HG02798 (cell line): ENCODE results near the gene FUT8.
A peak's percentile ranks its signal among the peaks of the same experiment; 100 is the strongest.

Experiments
- ATAC-seq: cut with Tn5 transposase; IDR thresholded peaks from one replicate; pipeline ENCODE4 v1.9.1; 2021; ENCODE audit warnings: mild to moderate bottlenecking; ENCODE audit not compliant: unreplicated experiment, poor library complexity

The FUT8 gene

DNA sequence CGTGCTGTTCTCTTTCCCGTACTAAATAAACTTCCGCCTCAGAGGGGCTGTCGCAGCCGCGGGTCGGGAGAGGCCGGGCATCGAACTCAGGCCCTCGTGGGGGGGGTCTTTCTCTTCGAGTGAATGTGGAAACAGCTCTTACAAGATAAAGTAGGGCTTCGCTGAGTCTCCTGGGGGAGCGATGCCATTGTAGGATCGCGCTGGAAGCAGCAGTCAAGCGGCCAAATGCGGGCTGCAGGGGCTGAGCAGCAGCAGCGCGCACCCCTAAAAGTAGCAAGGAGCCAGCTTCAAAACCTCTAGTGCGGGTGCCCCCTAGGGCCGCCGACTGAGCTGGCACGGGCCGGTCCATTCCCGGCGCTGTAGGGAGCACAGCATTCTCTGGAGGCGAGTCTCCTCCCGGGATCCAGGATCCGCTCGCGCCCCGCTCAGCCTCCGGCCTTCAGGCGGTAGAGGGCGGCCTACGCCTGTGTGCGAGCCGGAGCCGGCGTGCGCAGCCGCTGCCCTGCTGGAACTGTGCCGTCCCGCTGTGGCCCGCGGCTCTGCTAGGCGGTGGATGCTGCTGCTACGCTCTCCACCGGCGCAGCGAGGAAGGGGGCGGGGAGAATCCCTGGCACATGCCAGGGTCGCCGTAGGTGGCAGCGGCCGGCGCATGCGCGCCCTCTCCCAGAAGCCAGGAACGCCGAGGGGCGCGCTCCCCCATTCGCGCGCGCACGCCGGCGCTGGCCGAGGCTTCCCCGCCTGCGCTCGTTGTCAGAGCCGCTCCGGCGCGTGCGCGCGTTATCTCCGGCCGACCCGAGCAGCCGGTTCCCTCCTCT is at the start of gene FUT8:
Gene FUT8 (plus strand): TSS at position 699 of the 815 bp plus-strand sequence. CDS start 148,834 bp downstream, outside the sequence.
- peak; percentile 81 for ATAC-seq

DNA sequence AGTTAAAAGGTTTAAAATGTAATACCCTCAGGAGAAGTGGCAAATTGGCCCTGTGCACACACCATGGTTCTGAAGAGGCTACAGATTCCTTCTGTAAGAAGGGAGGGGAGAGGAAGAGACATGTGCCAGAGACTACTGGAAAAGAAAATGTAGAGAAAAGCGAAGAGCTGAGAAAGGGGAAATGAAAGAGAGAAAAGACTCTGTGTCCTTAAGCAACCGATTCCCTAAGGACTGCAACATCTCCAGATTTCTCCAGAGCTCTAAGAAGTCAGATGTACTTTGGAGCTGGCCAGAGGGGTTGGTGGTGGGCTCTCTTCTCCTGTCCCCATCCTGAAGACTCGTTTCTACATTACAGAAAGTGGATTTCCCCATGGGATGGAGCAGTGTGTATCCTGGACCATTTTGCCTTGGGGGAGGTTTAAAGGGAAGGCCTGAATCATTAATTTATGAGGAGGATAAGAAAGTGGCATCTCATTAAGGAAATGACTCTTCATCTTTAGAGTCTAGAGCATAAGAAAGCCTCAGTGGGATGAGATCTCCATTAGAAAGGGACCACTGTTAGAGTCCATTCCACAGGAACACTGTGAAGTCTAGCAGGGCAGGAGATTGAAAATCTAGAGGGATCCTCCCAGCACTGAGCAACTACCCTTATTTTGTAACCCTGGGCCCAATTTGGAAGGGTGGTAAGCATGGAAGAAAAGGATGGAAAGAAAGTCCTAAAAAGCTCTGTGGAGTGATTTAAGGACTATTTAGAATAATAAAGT is 45.5 kb upstream of the FUT8 start:
- ATAC-seq, result no peak

DNA sequence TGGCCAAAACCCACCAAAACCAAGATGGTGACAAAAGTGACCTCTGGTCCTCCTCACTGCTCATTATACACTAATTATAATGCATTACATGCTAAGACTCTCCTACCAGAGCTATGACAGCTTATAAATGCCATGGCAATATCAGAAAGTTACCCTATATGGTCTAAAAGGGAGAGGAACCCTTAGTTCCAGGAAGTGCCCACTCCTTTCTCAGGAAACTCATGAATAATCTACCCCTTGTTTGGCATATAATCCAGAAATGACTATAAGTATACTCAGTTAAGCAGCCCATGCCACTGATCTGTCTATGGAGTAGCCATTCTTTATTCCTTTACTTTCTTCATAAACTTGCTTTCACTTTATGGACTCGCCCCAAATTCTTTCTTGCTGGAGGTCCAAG is 43.0 kb upstream of the FUT8 start:
- ATAC-seq, result no peak

DNA sequence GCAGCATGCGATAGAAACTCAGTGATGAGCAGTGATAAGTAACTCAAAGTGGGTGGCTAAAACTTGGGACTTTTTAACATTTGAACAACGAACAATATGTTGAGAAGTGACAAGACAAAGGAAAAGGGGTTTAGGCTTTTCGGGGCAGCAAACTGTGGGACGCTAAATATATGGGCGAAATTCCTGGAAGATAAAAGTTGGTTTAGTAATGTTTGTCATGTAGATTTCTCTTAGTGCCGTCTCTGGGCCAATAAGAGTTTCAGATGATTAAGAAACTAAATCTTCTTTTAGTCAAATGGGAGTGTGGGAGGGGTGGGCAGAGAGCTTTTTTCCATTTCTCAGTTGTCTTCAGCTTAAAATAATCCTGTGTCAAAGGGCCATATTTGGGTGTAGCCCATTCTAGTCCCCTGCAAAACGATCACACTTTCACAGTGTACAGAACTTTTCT is 41.7 kb upstream of the FUT8 start:
- ATAC-seq, result no peak

DNA sequence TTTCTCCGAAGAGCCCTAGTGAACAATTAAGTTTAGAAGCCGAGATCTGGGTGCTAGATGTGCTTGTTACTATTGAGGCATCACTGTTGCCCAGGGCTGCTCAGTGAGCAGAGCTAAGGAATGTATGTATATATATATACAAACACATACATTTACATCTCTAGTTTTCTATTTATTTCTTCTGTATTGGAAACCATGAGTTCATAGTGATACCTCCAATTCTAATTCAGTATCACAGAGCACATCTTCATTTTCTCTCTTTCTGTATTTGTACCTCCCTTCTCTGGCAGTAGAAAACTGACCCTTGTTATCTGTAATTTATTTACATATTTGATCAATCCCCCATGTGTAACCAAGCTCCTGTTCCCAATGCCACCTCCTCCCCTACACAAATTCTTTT is 40.7 kb upstream of the FUT8 start:
- no peak for ATAC-seq

DNA sequence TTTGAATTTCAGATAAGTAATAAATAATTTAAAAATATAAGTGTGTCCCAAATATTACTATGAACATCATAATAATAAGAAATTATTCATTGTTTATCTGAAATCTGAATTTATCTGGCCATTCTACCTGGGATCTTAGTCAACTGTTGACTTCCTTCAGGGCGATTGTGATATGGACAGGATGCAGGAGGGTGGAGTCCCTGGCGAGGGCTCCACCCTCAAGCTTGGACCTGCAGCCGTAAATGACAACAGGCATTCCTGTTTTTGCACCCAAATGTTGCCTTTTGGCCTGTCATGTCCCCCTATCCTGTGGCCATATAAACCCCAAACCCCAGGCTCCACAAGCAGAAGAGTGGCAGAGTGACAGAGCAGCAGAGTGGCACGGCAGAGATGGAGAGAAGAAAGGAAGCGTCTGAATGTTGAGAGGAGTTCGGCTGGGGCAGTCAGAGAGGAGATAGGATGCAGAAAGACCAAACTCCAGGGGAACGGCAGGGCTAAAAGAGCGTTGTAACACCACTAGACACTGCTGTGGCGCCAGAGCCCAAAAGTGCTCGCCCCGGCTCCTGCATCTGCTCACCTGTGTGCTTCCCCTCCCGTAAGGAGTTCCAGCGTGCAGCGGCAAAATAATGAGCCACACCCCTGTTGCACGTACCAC is 39.4 kb upstream of the FUT8 start:
- no peak for ATAC-seq

DNA sequence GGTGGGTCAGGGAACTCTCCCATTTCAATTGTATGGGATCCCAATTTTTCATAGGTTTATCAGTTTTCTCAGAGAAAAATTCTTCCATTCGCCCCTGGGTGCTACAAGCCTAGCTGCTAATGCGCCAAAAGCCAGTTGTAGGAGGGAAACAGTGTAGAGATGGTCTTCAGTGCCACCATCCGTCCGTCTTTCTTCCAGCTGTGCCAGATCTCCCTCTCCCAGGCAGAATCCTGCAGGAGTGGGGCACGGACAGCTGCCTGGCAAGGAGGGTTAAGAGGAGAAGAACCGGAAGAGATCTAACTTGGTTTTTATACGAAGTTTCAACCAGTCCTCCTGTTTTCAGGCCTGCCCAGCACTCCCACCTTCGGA is 38.9 kb upstream of the FUT8 start:
- ATAC-seq, result no peak

DNA sequence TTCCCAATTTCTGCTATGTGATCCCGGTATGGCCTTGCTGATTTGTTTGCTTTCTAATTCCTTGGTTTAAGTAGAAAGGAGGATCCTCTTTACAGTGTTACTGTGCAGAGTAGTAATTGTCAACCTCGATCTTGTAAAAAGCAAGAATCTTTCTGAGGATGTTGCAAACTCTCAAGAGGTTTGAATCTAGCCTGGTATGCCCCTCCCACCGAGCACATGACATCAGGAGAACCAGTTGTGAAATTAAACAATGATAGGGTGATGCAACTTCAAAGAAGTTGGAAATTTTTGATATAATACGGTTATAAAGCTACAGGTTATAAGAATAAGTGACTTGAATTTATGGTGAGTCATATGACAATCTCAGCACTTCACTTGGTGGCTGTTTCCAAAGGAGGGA is 35.0 kb upstream of the FUT8 start:
- ATAC-seq, result no peak

DNA sequence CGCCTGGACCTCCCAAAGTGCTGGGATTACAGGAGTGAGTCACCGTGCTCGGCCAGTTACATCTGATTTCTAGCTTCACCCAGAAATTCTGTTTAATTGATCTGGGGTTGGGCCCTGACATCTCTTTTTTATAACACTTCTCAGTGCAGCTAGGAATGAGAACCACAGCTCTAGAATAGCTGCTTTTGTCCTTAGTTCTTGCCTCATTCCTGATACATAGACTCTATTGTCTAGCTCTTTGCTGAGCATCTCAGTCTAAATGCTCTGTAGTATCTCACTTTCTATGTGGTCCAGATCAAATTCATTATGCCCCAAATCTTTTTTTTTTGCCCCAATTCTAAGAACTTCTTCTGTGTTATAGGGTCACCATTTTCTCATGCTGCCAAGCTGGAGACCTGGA is 29.9 kb upstream of the FUT8 start:
- ATAC-seq, result no peak

DNA sequence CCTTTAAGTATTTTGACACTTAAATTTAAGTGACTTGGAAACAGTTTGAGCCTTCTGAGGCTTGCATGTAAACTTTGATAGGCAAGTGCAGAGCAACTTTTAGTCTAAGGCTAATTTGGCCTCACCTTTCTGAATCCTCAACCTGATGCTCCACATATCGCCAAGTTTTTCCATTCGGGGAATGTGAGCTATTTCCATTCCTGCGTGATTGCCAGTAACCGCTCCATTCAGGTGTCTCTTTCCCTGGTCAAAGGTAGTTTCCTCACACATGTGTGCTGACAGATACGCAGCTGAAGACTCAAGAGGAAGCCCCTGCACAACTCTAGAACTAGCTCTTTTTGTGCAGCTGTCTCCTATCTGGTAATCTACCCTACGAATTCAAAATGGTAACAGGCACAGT is 25.4 kb upstream of the FUT8 start:
- no peak for ATAC-seq

DNA sequence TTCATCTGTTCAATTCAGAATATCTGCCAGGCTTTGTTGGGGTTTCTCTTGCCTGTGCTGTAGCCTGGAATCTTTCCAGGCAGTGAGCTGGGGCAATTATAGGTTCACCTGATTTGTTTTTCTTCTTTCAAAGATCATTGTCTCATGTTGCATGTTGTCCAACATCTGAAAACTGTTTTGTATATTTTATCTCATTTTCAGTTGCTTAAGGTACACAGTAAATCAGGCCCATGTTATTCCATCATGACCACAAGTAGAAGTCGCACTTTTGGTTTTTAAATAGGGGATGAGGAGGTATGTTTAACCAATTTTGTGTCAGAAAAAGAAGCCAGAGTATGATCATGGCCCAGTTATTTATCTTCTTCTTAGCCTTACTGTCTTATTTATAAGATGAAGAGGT is 24.9 kb upstream of the FUT8 start:
- ATAC-seq, result no peak

DNA sequence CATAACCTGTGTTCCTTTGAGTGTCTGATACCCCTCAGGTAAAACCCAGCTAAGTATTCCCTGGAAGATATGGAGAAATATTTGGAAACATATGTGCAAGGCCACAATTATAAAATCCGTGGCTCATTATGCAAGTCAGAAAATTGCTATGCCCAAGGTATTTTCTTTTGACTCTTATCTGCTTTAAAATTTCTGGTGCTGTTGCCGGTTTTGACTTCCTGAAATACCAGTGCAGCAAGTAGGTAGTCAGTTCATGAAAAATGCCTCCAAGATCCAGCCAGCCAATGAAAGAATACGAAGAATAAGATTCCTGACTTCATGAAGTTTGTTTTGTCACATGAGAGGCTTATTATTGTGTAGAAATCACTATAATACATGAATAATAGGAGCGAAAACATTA is 20.2 kb upstream of the FUT8 start:
- ATAC-seq, result no peak

DNA sequence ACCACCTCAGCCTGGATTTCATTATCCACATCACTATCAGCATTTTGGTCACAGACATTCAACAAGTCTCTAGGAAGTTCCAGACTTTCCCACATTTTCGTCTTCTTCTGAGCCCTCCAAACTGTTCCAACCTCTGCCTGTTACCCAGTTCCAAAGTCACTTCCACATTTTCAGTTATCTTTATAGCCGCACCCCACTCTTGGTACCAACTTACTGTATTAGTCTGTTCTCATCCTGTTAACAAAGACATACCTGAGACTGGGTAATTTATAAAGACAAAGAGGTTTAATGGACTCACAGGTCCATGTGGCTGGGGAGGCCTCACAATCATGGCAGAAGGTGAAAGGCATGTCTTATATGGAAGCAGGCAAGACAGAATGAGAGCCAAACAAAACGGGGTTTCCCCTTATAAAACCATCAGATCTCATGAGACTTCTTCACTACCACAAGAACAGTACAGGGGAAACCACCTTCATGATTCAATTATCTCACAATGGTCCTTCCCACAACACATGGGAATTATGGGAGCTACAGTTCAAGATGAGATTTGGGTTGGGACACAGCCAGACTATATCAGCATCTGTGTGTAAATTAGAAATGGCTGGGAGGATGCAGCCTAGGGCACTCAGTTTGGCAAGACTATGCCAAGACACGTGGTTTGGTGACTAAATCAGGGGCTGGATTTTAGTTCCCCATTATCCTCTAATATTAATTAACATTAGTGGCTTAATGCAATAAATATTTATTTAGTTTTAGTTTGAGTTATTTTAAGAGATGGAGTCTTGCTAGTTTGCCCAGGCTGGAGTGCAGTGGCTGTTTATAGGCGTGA is 16.2 kb upstream of the FUT8 start:
- ATAC-seq, result no peak

DNA sequence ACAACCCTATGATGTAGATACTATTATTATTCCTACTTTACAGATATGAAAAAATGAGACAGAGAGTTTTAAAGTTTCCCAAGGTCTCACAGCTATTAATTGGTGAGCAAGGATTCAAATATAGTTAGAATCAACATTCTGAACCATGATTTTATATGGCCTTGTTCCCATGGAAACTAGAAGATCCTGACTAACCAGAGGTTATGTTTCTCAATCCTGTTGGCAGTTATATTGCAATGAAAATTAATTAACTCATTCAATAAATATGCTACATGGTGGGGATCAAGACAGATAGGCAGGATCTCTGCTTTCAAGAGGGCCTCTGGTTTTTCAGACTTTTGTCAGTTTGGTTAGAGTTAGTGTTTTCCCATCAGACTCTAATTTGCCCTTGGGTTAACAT is 9.3 kb upstream of the FUT8 start:
- ATAC-seq, result no peak

DNA sequence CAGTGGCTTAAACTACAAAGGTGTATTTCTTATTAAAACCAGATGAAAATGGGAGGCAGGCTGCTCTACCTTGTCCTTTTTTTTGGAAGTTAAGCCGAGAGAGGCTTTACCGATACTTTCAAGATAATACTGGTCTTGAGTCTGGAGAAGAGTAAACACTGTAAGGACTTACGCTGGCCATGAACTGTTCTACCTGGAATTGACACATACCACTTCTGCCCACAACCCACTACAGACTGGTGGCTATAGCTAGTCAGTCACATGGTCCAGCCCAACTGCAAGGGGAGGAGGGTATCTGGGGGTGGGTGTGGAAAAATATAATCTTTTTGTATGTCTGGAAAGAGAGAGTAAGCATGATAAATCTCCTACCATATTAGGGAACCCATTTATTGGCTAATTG is 4.4 kb upstream of the FUT8 start:
- no peak for ATAC-seq

DNA sequence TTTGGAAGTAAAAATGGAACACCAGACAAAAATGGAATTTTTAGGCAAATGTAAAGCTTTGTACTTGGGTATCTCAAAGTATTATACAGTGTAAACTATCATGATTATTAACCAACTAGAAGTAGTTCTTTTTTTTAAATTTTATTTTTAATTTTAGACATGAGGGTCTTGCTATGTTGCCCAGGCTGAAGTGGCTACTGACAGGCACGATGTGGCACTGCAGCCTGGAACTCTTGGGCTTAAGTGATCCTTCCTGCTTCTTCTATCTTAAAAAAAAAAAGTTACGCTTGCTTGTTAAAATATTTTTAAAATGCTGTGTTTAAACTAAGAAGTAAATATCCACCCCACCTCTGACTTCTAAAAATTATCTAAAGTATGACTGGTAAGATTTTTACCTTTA is 1.9 kb upstream of the FUT8 start:
- ATAC-seq, result no peak

DNA sequence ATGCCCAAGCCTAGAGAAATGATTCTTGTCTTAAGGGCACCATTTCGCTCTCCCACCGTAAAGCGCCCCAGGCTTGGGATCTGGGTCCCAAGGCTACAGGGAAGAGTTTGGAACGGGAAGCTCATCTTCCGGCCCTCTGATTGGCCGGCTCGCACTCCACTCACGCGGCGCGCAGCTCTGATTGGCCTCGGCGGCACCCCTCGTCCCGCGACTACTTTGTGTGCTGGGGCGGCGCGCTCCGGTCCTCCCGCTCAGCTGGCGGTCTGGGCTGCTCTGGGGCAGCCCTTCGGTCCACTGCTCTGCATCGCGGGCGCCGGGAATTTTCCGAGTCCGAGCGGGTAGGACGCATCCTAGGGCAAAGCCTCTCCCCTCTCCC is 886 bp upstream of the FUT8 start:
- ATAC-seq, result peak; percentile 71

DNA sequence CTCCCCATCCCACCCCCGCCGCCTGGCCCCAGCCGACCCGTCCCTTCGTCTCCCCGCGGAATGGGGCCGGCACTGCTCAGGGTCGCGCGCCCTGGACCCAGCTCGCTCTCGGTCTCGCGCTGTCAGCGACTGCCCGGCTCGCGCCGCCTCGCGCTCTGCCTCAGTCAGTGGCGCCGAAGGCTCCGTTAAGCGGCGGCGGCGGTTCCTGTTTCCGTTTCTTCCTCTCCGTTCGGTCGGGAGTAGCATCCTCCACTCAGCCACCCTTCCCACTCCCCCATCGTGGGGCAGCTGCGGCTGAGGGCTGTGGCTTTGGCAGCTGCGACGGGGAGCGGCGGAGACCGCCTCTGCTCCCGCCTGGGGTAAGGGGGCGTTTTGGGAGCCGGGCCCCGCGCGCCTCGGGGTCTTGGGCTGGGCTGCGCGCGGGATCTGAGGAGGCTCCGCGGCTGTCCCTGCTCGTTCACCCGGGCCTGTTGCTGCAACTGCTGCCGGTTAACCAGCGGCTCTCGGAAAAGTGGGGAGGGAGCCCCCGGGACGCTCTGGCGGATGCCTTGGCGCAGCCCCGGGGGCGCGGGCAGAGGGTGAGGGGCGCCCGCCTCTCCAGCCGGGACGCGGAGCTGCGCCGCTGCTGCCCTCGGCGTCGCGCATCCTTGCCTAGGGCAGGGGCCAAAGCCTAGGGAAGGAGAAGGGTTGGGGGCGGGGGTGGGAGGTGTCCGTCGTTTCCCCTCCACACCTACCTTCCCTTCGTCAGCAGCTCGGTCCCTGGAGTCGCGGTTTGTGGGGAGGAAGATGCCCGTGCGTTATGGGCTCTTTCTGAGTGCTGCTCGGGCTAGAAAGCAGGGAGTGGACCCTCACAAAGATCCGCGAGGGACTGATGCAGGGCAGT is 567 bp downstream of the FUT8 start:
- peak; percentile 40 for ATAC-seq

DNA sequence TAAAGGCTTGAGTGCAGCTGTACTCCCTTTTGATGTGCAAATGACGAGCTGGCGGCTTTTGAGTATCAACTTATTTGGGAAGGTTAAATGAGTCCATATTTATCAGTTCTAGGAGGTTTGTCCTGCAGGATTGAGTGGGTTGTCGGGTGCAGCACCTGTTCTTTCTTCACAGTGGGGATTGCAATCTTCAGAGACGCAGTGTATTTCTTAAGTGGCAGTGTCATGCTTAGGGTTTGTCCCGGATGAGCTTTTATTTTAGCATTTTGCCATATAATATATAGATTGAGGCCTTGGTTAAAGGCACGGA is 1.2 kb downstream of the FUT8 start:
- no peak for ATAC-seq
